Measurements from ENCODE around the gene GART.
"Not testable (repeated sequence)": the region's sequence is repeated elsewhere in the genome, so short reads cannot be mapped to it uniquely, and the experiment has no call there.

GART gene

DNA sequence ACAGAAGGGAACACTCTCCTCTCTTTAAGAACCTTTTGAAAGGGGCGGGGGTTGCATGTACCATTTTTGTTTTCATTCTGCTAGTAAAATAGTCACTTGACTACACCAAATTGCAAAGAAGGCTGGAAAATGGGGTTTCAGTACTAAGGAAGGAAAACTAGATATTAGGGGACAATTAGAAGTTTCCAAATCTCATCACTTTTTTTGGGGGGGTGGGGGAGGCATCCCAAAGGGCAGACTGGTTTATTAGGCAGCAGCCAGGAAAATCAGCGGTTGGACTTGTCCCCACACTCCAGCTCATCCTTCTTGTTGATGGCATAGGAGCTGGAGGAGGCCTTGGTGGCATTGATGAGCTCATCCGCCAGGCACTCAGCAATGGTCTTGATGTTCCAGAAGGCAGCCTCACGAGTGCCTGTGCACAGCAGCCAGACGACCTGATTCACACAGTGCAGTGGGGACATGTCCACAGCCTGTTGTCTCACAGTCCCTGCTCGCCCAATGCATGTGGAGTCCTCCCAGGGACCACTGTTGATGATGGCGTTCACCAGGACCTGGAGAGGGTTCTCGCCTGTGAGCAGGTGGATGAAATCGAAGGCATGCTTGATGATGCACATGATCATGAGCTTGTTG lies 60.5 kb downstream of the GART start:
- no peaks in the 10 kb centered on the region for H3K36me3 Mint-ChIP-seq (ENCODE audit: low read depth)
- H3K27me3 Mint-ChIP-seq (ENCODE audit: low read depth), result peaks cover 8% of the 10 kb centered on the region
- H3K4me3 Mint-ChIP-seq, result peak overlapping the region; percentile 96
- peaks cover 13% of the 10 kb centered on the region for H3K4me1 Mint-ChIP-seq (ENCODE audit: low read depth)
- H3K27ac Mint-ChIP-seq, result no peak overlapping the region
- DNase-seq (ENCODE audit: low spot score), result no peak
- H3K9me3 Mint-ChIP-seq, result no peaks in the 10 kb centered on the region

DNA sequence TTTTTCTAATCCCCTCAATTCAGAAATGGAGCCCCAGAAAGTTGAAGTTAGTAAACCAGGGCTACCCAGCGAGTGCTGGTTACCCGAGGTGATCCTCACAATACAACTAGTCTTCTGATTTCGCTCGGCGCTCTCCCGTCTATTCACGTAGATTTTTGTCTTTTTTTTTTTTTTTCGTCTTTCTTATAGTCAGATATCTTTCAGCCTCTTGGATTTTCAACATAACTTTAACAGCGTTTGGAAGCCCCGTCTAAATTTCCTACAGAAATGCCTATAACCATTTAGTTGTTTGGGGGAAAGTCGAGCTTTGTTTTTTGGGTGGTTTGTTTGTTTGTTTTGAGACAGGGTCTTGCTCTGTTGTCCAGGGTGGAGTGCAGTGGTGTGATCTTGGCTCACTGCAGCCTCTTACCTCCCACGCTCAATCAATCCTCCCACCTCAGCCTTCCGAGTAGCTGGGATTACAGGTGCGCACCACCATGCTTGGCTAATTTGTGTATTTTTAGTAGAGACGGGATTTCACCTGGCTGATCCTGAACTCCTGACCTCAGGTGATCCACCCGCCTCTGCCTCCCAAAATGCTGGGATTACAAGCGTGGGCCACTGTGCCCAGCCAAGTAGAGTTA lies 61.3 kb downstream of the GART start:
- Mint-ChIP-seq H3K4me3 (peak overlapping the region; percentile 96), H3K36me3 (ENCODE audit: low read depth) (no peaks in the 10 kb centered on the region), H3K9me3 (no peaks in the 10 kb centered on the region), H3K27me3 (ENCODE audit: low read depth) (peaks cover 8% of the 10 kb centered on the region), H3K27ac (peak overlapping the region; percentile 94), H3K4me1 (ENCODE audit: low read depth) (peaks cover 13% of the 10 kb centered on the region)
- no peak for DNase-seq (ENCODE audit: low spot score)

DNA sequence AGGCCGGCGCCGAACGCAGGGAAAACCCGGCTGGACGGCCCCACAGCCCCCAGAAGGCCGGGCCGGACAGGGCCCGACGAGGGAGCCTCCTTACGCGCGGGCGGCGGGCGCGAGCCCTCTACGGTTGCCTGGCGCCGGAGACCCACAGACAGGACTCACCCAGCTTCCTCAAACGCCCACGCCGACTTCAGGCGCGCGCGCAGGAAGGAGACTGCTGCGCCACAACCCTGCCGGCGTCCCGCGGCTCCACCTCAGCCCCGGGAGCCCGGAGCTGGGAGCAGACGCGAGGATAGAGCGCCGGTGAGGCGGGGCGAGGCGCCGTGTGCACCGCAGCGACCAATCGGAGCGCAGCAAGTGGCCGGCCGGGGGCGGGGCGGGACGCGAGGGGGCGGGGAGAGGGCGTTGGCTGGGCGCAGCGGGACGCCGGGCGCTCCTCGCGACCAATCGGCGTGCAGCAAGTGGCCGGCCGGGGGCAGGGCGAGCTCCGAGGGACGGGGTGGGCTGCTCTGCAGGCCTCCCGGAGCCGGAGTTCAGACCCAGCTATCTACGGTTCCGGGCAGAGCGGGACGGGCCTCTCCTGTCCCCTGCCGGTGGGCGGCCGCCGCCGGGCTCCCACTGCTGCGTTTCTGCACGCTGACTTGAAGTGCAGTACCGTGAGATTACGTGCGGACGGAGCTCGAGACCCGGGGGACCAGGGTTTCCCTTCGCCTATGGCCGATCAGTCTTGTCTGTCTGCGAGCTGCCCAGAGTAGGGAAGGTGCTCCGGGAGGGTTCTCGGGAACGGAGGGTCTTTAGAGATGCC lies 62.0 kb downstream of the GART start, which contains the start of gene TMEM50B:
TSS of gene TMEM50B (minus strand) at position 296 of the 802 bp plus-strand sequence. CDS start 11,089 bp downstream, outside the sequence.
- H3K4me1 Mint-ChIP-seq (ENCODE audit: low read depth), result peaks cover 13% of the 10 kb centered on the region
- H3K9me3 Mint-ChIP-seq, result no peaks in the 10 kb centered on the region
- DNase-seq (ENCODE audit: low spot score), result peak; percentile 99
- H3K36me3 Mint-ChIP-seq (ENCODE audit: low read depth), result no peaks in the 10 kb centered on the region
- H3K27ac Mint-ChIP-seq, result peak within 1 kb of the TSS; percentile 94
- peak within 1 kb of the TSS; percentile 96 for H3K4me3 Mint-ChIP-seq
- peaks cover 8% of the 10 kb centered on the region for H3K27me3 Mint-ChIP-seq (ENCODE audit: low read depth)

DNA sequence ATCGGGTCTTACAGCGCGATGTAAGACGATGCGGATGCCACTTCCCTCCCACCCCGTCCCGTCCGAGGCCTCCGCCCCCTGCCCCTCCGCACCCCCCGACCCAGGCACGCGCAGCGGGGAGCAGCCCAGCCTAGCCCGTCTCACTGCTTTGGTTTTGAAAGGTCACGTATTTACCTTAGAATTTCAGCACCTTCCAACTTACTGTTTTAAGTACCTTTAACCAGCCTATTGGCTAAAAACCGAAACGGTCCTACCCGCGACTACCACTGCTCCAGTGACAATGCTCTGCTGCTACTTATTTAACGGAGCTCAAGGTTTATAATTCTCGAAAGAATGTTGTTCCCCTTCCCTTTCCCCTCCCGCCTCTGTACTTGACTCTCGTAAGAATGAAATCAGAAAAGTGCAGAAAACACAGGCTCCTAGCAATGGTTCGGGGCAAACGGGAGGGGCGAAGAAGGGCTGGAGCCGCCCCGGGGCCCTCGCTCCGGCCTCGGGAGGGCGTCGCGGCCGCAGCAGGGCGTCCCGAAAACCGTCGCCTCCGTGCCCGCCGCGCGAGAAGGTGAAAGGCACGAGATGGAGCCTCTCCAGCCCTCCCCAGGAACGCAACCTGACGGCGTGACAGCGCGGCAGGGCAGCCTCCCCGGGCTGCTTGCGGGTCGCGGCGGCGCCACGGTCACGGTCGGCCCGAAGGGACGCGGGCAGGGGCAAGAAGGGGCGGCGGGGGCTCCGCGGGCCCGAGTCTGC lies 62.8 kb downstream of the GART start:
- DNase-seq (ENCODE audit: low spot score), result peak; percentile 33

DNA sequence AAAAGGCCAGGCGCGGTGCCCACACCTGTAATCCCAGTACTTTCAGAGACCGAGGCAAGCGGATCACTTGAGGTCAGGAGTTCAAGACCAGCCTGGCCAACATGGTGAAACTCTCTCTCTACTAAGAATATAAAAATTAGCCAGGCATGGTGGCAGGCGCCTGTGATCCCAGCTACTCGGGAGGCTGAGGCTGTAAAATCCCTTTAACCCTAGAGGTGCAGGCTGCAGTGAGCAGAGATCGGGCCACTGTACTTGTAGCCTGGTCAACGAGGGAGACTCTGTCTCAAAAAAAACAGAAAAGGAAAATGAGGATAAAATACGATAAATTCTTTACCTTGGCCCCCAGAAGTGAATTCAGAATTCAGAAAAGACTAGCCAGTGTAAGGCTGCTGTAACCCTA lies 63.7 kb downstream of the GART start:
- Mint-ChIP-seq H3K9me3 (no peaks in the 10 kb centered on the region), H3K27me3 (ENCODE audit: low read depth) (peaks cover 8% of the 10 kb centered on the region), H3K36me3 (ENCODE audit: low read depth) (peaks cover 4% of the 10 kb centered on the region), H3K27ac (peak overlapping the region; percentile 82), H3K4me3 (peak overlapping the region; percentile 89), H3K4me1 (ENCODE audit: low read depth) (peaks cover 13% of the 10 kb centered on the region)
- no peak for DNase-seq (ENCODE audit: low spot score)

More for the DNA sequence above, 62.8 kb downstream of the GART start:
- peak overlapping the region; percentile 82 for H3K27ac Mint-ChIP-seq
- H3K27me3 Mint-ChIP-seq (ENCODE audit: low read depth), result peaks cover 8% of the 10 kb centered on the region
- H3K9me3 Mint-ChIP-seq, result no peaks in the 10 kb centered on the region
- H3K4me1 Mint-ChIP-seq (ENCODE audit: low read depth), result peaks cover 13% of the 10 kb centered on the region
- H3K4me3 Mint-ChIP-seq, result peak overlapping the region; percentile 89
- no peaks in the 10 kb centered on the region for H3K36me3 Mint-ChIP-seq (ENCODE audit: low read depth)

DNA sequence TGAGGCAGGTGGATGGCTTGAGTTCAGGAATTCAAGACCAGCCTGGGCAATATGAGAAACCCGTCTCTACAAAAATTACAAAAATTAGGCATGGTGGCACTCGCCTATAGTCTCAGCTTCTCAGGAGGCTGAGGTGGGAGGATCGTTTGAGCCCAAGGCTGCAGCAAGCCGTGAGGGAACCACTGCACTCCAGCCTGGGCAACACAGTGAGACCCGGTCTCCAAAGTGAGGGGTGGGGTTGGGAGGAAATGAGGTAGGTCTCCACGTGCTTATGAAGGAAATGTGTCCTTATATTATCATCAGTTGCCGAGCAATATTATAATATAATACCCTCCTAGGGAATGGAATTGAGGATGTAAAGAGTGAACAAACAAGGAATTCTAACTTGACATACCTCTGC lies 64.9 kb downstream of the GART start:
- Mint-ChIP-seq H3K9me3 (no peaks in the 10 kb centered on the region), H3K36me3 (ENCODE audit: low read depth) (peaks cover 4% of the 10 kb centered on the region), H3K27me3 (ENCODE audit: low read depth) (no peaks in the 10 kb centered on the region), H3K4me1 (ENCODE audit: low read depth) (peaks cover 13% of the 10 kb centered on the region), H3K27ac (no peak overlapping the region), H3K4me3 (no peak overlapping the region)
- no peak for DNase-seq (ENCODE audit: low spot score)

DNA sequence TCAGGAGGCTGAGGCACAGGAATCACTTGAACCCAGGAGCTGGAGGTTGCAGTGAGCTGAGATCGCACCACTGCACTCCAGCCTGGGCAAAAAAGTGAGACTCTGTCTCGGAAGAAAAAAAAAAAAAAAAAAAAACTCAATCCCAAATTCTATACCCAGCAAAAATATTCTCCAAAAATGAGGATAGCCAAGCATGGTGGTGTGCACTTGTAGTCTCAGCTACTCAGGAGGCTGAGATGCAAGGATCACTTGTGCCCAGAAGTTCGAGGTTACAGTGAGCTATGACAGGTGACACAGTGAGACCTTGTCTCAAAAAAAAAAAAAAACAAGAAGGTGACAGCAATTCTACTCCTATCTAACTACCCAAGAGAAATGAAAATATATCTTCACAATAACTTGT lies 68.6 kb downstream of the GART start:
- DNase-seq (ENCODE audit: low spot score), result no peak
- peaks cover 6% of the 10 kb centered on the region for H3K4me1 Mint-ChIP-seq (ENCODE audit: low read depth)
- no peaks in the 10 kb centered on the region for H3K9me3 Mint-ChIP-seq
- H3K27ac Mint-ChIP-seq, result no peak overlapping the region
- no peak overlapping the region for H3K4me3 Mint-ChIP-seq
- peaks cover 4% of the 10 kb centered on the region for H3K36me3 Mint-ChIP-seq (ENCODE audit: low read depth)
- H3K27me3 Mint-ChIP-seq (ENCODE audit: low read depth), result no peaks in the 10 kb centered on the region

DNA sequence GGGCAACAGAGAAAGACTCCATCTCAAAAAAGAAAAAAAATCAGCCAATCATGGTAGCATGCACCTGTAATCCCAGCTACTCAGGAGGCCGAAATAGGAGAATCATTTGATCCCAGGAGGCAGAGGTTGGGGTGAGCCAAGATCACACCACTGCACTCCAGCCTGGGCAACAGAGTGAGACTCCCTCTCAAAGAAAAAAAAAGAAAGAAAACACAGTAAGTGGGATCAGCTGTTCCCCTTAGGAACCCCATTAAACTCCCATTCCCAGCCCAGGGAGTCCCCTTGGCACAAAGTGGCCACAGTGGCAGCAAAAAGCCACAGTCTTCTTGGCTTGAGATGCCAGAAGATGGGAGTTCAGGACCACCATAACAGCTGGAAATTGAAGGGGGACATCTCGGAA lies 71.2 kb downstream of the GART start:
- H3K27ac Mint-ChIP-seq, result no peak overlapping the region
- H3K9me3 Mint-ChIP-seq, result no peaks in the 10 kb centered on the region
- H3K4me1 Mint-ChIP-seq (ENCODE audit: low read depth), result peaks cover 2% of the 10 kb centered on the region
- H3K27me3 Mint-ChIP-seq (ENCODE audit: low read depth), result no peaks in the 10 kb centered on the region
- H3K36me3 Mint-ChIP-seq (ENCODE audit: low read depth), result peaks cover 4% of the 10 kb centered on the region
- no peak overlapping the region for H3K4me3 Mint-ChIP-seq
- DNase-seq (ENCODE audit: low spot score), result no peak

DNA sequence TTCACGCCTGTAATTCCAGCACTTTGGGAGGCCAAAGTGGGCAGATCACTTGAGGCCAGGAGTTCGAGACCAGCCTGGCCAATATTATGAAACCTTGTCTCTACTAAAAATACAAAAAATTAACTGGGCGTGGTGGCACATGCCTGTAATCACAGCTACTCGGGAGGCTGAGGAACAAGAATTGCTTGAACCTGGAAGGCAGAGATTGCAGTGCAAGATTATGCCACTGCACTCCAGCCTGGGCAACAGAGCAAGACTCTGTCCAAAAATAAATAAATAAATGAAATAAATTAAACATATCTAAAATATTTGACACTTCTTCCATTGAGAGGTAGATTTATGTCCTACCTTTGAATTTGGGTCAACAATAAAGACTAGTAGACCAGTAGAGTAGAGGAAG lies 72.7 kb downstream of the GART start:
- not testable (repeated sequence) for DNase-seq (ENCODE audit: low spot score); H3K36me3 Mint-ChIP-seq (ENCODE audit: low read depth); H3K4me3 Mint-ChIP-seq; H3K4me1 Mint-ChIP-seq (ENCODE audit: low read depth); H3K27ac Mint-ChIP-seq; H3K27me3 Mint-ChIP-seq (ENCODE audit: low read depth); H3K9me3 Mint-ChIP-seq

DNA sequence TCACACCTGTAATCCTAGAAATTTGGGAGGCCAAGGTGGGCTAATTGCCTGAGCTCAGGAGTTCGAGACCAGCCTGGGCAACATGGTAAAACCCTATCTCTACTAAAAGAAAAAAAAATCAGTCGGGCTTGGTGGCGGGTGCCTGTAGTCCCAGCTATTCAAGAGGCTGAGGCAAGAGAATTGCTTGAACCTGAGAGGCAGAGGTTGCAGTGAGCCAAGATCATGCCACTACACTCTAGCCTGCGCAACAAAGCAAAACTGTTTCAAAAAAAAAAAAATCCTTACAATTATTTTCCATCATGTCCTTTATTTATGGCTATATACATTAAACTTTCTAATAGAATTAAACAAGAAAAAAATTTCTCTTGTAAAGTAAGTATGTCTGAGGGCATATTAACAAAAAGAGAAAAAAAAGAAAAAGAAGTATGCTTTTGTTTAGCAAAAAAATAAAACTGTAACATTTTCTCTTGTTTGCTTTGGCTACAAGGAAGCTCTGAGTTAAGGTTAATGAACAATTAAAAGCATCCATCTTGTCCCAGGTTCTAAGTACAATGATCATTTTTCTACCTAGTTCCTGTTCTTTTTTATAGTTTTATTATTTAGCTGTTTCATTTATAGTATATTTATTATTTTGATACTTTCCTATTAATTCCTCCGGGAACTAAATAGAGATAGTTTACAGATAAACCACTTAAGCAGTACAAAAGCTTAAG lies 80.2 kb downstream of the GART start:
- Mint-ChIP-seq H3K27me3 (ENCODE audit: low read depth) (no peaks in the 10 kb centered on the region), H3K36me3 (ENCODE audit: low read depth) (peaks cover 9% of the 10 kb centered on the region), H3K27ac (no peak overlapping the region), H3K4me1 (ENCODE audit: low read depth) (no peaks in the 10 kb centered on the region), H3K9me3 (no peaks in the 10 kb centered on the region), H3K4me3 (no peak overlapping the region)
- DNase-seq (ENCODE audit: low spot score), result no peak

DNA sequence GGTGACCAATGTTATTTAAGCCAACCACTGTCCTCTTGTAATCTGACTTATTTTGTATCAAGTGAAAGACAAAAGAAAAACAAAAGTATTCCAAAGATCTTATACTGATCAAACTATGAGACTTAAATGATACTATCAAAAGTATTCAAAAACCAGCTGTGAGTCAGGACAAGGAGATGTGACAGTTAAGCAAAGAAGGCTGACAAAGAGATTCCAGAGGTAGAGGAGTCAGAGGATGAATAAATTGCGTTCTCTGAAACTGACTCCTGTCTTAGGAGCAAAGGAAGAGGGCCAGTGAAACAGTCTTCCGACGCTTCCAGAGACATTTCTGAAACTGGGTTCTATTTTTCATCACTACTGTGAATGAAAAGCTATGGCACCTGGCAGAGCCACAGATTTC lies 83.1 kb downstream of the GART start:
- Mint-ChIP-seq H3K9me3 (no peaks in the 10 kb centered on the region), H3K4me3 (no peak overlapping the region), H3K36me3 (ENCODE audit: low read depth) (peaks cover 9% of the 10 kb centered on the region), H3K27me3 (ENCODE audit: low read depth) (no peaks in the 10 kb centered on the region), H3K4me1 (ENCODE audit: low read depth) (peaks cover 4% of the 10 kb centered on the region), H3K27ac (no peak overlapping the region)
- no peak for DNase-seq (ENCODE audit: low spot score)

DNA sequence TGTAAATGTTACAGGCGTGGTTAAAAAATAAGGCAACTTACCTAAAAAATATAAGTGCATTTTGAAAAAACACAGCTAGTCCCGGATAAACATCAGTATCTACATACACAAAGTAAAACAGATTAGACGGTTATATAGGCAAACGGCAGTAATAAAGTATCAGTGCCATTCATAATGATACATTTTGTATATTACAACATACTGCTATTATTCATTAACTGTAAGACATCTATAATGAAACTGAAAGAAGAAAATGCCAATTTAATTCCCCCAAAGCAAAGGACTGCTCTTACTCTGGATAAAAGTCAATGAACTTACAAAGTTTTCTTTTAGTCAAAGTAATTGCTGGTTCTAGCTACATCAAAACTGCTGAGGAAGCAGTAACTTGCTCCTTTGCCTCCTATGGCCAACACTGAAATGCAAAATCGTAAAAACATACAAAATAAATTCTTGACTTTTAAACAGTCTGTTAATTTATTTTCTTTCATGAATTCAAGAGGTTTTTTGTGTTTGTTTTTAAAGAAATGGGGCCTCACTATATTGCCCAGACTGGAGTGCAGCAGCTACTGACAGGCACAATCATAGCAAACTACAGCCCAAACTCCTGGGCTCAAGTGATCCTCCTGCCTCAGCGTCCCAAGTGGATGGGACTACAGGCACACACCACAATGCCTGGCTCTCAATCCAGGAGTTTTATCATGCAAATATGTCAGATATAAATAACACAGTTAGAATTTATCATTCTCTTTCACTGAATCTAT lies 86.1 kb downstream of the GART start:
- H3K9me3 Mint-ChIP-seq, result no peaks in the 10 kb centered on the region
- peaks cover 4% of the 10 kb centered on the region for H3K4me1 Mint-ChIP-seq (ENCODE audit: low read depth)
- no peaks in the 10 kb centered on the region for H3K27me3 Mint-ChIP-seq (ENCODE audit: low read depth)
- H3K27ac Mint-ChIP-seq, result no peak overlapping the region
- peaks cover 19% of the 10 kb centered on the region for H3K36me3 Mint-ChIP-seq (ENCODE audit: low read depth)
- H3K4me3 Mint-ChIP-seq, result no peak overlapping the region
- no peak for DNase-seq (ENCODE audit: low spot score)

Measured in T-helper 2 cell treated with Interferon-gamma antibody and Interleukin-4, amounts not matched to agents 5 μg/mL and 100 μg/mL, for 36 hours (primary cell).